ENCODE measurements around the gene AASDHPPT.

The AASDHPPT gene

DNA sequence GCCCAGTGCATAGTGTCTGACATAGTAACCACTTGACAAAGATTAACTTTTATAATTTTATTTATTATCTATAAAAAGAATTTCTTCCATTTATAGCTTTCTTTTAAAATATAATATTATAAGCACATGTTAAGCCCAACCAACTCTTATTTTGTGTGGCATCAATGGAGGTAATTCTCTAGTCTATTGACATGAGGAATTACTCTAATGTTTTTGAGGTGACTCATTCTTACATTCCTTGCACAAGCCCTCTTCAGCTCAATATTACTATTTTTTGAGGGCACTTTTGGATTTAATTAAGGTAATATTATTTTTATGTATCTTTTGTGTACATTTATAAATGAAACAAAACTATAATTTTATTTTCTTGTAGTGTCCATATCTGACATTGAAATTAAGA lies 59.6 kb downstream of the AASDHPPT start:
- H3K4me3 ChIP-seq (ENCODE audit: low read length): no peak overlapping the region
- DNase-seq (ENCODE audit: low read depth, low spot score): no peak

- no peak overlapping the region for H3K4me3 ChIP-seq (ENCODE audit: low read length)
- DNase-seq (ENCODE audit: low read depth, low spot score): no peak
Measured at GRCh38 chr11:106137758-106138157, 60.3 kb downstream of the AASDHPPT start.
